ENCODE data around the gene ALPK3. TPM values are rescaled to one million over a fixed set of nuclear protein-coding genes. Genes with fewer than 3 reads are reported as not detected.

Gene ALPK3
- total RNA-seq, 2 experiments from 2014 or later: 0.05 TPM

- CTCF ChIA-PET: interaction anchor here (1.3 kb wide), 1 partner anchor 20 kb away, joined by 3 read pairs; no protein-coding TSS in a partner anchor
- intact Hi-C loops (cut with DNase I, micrococcal nuclease): loop anchor here in 1 of 2 experiments (10.0 kb wide), 1 partner anchor 229 kb away; no protein-coding TSS in a partner anchor
- no peak for DNase-seq
Observed at GRCh38 chr15:84813435-84813834, 3.7 kb upstream of the ALPK3 start.

GRCh38 chr15:84813931-84814330 lies 3.2 kb upstream of the ALPK3 start:
- DNase-seq (no peak), ATAC-seq (no peak)
- intact Hi-C loops (cut with DNase I, micrococcal nuclease): loop anchor here in 1 of 2 experiments (10.0 kb wide), 1 partner anchor 229 kb away; no protein-coding TSS in a partner anchor
- no peak overlapping the region for H3K27ac Mint-ChIP-seq
- CTCF ChIA-PET: interaction anchor here (1.3 kb wide), 1 partner anchor 20 kb away, joined by 3 read pairs; no protein-coding TSS in a partner anchor
- H3K9me3 Mint-ChIP-seq (ENCODE audit: low read depth): no peaks in the 10 kb centered on the region
- POLR2A ChIA-PET: no interaction called here
- H3K27me3 Mint-ChIP-seq: peaks cover 10% of the 10 kb centered on the region
- H3K4me1 Mint-ChIP-seq: peaks cover 9% of the 10 kb centered on the region
- H3K36me3 Mint-ChIP-seq (ENCODE audit: low read depth): no peaks in the 10 kb centered on the region
- no peak overlapping the region for H3K4me3 Mint-ChIP-seq

More at GRCh38 chr15:84813435-84813834, 3.7 kb upstream of the ALPK3 start:
- H3K27me3 Mint-ChIP-seq: peaks cover 10% of the 10 kb centered on the region
- POLR2A ChIA-PET: no interaction called here
- no peak overlapping the region for H3K27ac Mint-ChIP-seq
- ATAC-seq: no peak
- no peaks in the 10 kb centered on the region for H3K36me3 Mint-ChIP-seq (ENCODE audit: low read depth)
- no peaks in the 10 kb centered on the region for H3K9me3 Mint-ChIP-seq (ENCODE audit: low read depth)
- peaks cover 8% of the 10 kb centered on the region for H3K4me1 Mint-ChIP-seq
- no peak overlapping the region for H3K4me3 Mint-ChIP-seq

- no peaks in the 10 kb centered on the region for H3K36me3 Mint-ChIP-seq (ENCODE audit: low read depth)
- DNase-seq: no peak
- H3K4me3 Mint-ChIP-seq: no peak overlapping the region
- H3K27me3 Mint-ChIP-seq: peaks cover 10% of the 10 kb centered on the region
- ChIA-PET CTCF (interaction anchor here (1.3 kb wide), 1 partner anchor 19 kb away, joined by 3 read pairs; no protein-coding TSS in a partner anchor), POLR2A (no interaction called here)
- no peak overlapping the region for H3K27ac Mint-ChIP-seq
- ATAC-seq: no peak
- intact Hi-C loops (cut with DNase I, micrococcal nuclease): loop anchor here in 1 of 2 experiments (10.0 kb wide), 1 partner anchor 230 kb away; no protein-coding TSS in a partner anchor
- no peaks in the 10 kb centered on the region for H3K9me3 Mint-ChIP-seq (ENCODE audit: low read depth)
- peaks cover 10% of the 10 kb centered on the region for H3K4me1 Mint-ChIP-seq
Observed at GRCh38 chr15:84814916-84815315, 2.2 kb upstream of the ALPK3 start.

GRCh38 chr15:84817466-84818081 lies 418 bp downstream of the ALPK3 start:
- CTCF ChIA-PET: interaction anchor here (0.7 to 1.5 kb wide), 4 partner anchors 8 to 216 kb away, joined by 3 to 4 read pairs (median 3); no protein-coding TSS in a partner anchor
- POLR2A ChIA-PET: no interaction called here
- Mint-ChIP-seq H3K27ac (no peak overlapping the region), H3K9me3 (ENCODE audit: low read depth) (no peaks in the 10 kb centered on the region), H3K36me3 (ENCODE audit: low read depth) (no peaks in the 10 kb centered on the region), H3K4me3 (no peak overlapping the region), H3K4me1 (peaks cover 10% of the 10 kb centered on the region), H3K27me3 (peaks cover 10% of the 10 kb centered on the region)
- intact Hi-C loops (cut with DNase I, micrococcal nuclease): loop anchor here in 1 of 2 experiments (10.0 kb wide), 1 partner anchor 233 kb away; no protein-coding TSS in a partner anchor
- no peak for DNase-seq
- ATAC-seq: peak; percentile 58

DNA sequence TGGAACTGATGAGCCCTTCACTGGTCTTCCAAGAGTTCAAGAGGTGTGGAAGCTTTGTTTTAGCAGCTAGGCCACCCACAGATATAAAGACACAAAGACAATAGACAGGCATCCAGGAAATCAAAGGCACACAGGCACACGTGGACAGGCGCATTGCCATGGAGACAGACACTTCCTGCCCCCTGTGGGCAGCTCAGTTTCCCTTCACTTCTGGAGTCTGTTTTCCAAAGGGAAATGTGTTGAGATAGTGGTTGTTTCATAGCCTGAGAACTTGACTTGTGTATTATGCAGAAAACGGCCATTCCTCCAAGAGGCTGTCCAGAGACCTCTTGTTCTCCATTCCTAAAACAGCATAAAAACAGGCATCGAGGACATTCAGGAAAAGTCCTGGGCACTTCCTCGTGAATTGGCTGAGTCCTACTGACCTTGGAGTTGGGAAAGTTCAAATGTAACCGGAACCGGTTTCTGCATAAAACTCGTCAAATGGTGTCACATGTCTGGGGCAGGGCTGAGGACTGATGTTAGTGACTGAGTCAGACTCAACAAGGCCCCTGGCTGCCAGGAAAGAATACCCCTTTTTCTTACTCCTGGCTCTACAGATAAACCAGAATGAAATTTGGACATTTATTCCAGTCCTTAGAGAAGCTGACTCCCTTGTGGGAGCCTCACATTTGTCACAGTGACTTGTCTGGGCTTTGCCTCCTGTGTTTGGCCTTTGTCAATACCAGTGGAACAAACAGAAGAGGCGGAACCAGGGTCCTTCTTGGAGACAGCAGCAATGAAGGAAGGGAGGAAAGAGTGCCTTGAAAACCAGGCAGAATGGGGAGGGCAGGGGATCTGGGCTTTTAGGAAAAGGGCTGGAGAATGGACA lies 1.3 kb downstream of the ALPK3 start:
- ATAC-seq (peak; percentile 37), DNase-seq (peak; percentile 31)
- H3K27ac Mint-ChIP-seq: no peak overlapping the region
- H3K27me3 Mint-ChIP-seq: peaks cover 10% of the 10 kb centered on the region
- no peak overlapping the region for H3K4me3 Mint-ChIP-seq
- ChIA-PET CTCF (interaction anchor here (0.7 to 1.5 kb wide), 4 partner anchors 9 to 217 kb away, joined by 3 to 4 read pairs (median 3); no protein-coding TSS in a partner anchor), POLR2A (no interaction called here)
- no peaks in the 10 kb centered on the region for H3K36me3 Mint-ChIP-seq (ENCODE audit: low read depth)
- H3K4me1 Mint-ChIP-seq: peaks cover 10% of the 10 kb centered on the region
- no peaks in the 10 kb centered on the region for H3K9me3 Mint-ChIP-seq (ENCODE audit: low read depth)
- intact Hi-C loops (cut with DNase I, micrococcal nuclease): loop anchor here in 1 of 2 experiments (10.0 kb wide), 1 partner anchor 234 kb away; no protein-coding TSS in a partner anchor

DNA sequence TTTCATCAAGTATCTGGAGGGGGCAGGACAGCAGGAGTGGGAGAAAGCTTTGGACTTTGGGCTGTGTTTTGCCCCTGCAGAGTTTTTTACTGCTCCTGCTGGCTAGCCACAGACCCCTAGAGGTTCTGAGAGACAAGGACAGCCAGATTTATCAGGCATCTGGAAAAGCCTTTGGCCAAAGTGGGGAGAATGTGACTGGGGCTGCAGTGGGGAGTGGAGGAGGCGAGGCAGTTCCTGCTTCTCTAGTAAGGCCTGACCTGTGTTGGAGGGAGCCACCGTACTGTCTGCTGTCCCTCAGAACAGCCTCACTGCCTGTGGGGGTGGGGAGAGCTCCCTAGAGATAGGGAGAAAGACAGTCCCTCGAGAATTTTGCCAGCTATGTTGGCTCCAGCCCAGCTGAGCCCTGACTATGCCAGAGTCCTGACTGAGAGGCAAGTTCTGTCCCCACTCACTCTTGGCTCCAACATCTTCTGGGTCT lies 2.2 kb downstream of the ALPK3 start:
- no peak for ATAC-seq
- ChIA-PET POLR2A (no interaction called here), CTCF (interaction anchor here (0.7 kb wide), 2 partner anchors 27 to 34 kb away, joined by 3 read pairs; no protein-coding TSS in a partner anchor)
- Mint-ChIP-seq H3K27ac (no peak overlapping the region), H3K4me1 (peaks cover 10% of the 10 kb centered on the region), H3K36me3 (ENCODE audit: low read depth) (no peaks in the 10 kb centered on the region), H3K4me3 (no peak overlapping the region), H3K27me3 (peaks cover 10% of the 10 kb centered on the region), H3K9me3 (ENCODE audit: low read depth) (no peaks in the 10 kb centered on the region)
- intact Hi-C loops (cut with DNase I, micrococcal nuclease): loop anchor here in 1 of 2 experiments (10.0 kb wide), 1 partner anchor 235 kb away; no protein-coding TSS in a partner anchor
- DNase-seq: no peak

- Mint-ChIP-seq H3K4me1 (peaks cover 10% of the 10 kb centered on the region), H3K36me3 (ENCODE audit: low read depth) (no peaks in the 10 kb centered on the region), H3K27ac (no peak overlapping the region), H3K9me3 (ENCODE audit: low read depth) (no peaks in the 10 kb centered on the region), H3K27me3 (peaks cover 10% of the 10 kb centered on the region), H3K4me3 (no peak overlapping the region)
- POLR2A ChIA-PET: interaction anchor here (0.6 kb wide), 1 partner anchor 49 kb away, joined by 4 read pairs; no protein-coding TSS in a partner anchor
- intact Hi-C loops (cut with DNase I, micrococcal nuclease): loop anchor here in 1 of 2 experiments (10.0 kb wide), 1 partner anchor 235 kb away; no protein-coding TSS in a partner anchor
- DNase-seq (no peak), ATAC-seq (no peak)
- CTCF ChIA-PET: interaction anchor here (0.7 kb wide), 2 partner anchors 26 to 33 kb away, joined by 3 read pairs; no protein-coding TSS in a partner anchor
Observed at GRCh38 chr15:84819791-84820190, 2.6 kb downstream of the ALPK3 start.

DNA sequence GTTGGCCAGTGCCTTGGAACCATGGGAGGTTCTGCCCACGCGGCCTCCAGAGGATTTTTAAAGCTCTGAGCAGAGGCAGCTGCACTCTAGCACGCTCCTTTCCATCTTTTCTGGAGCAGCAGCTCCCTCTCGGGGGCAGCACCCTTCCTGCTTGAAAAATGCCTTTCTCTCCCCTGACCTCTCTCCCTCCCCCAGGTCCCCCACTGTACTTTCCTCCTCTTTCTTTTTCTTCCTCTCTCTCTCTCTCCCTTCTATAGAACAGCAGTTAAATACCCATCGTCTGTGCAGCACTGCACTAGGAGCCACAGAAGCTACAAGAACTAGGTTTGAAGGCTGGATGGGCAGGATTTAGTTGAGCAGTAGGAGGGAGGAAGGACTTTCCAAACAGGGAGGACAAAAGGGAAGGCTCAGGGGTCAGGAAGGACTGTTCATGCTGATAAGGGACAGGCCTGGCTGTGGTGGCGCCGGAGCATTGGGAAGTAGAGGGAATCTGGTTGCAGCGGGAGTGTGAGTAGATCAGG lies 4.4 kb downstream of the ALPK3 start:
- ATAC-seq (no peak), DNase-seq (no peak)
- Mint-ChIP-seq H3K4me3 (no peak overlapping the region), H3K9me3 (ENCODE audit: low read depth) (no peaks in the 10 kb centered on the region), H3K27ac (no peak overlapping the region), H3K4me1 (peaks cover 9% of the 10 kb centered on the region), H3K27me3 (peaks cover 2% of the 10 kb centered on the region), H3K36me3 (ENCODE audit: low read depth) (no peaks in the 10 kb centered on the region)
- POLR2A ChIA-PET: interaction anchor here (0.6 kb wide), 2 partner anchors 166 to 197 kb away, joined by 3 read pairs; no protein-coding TSS in a partner anchor
- intact Hi-C loops (cut with DNase I, micrococcal nuclease): no loop called here
- CTCF ChIA-PET: interaction anchor here (0.6 to 1.4 kb wide), 5 partner anchors 10 to 482 kb away, joined by 3 to 5 read pairs (median 3); no protein-coding TSS in a partner anchor

GRCh38 chr15:84822653-84823281 lies 5.6 kb downstream of the ALPK3 start:
- ATAC-seq (no peak), DNase-seq (no peak)
- ChIA-PET POLR2A (no interaction called here), CTCF (interaction anchor here (0.8 to 1.7 kb wide), 3 partner anchors 15 to 481 kb away, joined by 3 to 4 read pairs (median 3); no protein-coding TSS in a partner anchor)
- no peaks in the 10 kb centered on the region for H3K27me3 Mint-ChIP-seq
- no peak overlapping the region for H3K4me3 Mint-ChIP-seq
- H3K36me3 Mint-ChIP-seq (ENCODE audit: low read depth): no peaks in the 10 kb centered on the region
- H3K4me1 Mint-ChIP-seq: peaks cover 8% of the 10 kb centered on the region
- intact Hi-C loops (cut with DNase I, micrococcal nuclease): no loop called here
- H3K27ac Mint-ChIP-seq: no peak overlapping the region
- no peaks in the 10 kb centered on the region for H3K9me3 Mint-ChIP-seq (ENCODE audit: low read depth)

GRCh38 chr15:84823282-84823878 lies 6.2 kb downstream of the ALPK3 start:
- intact Hi-C loops (cut with DNase I, micrococcal nuclease): no loop called here
- CTCF ChIA-PET: interaction anchor here (1.3 to 1.7 kb wide), 2 partner anchors 15 to 105 kb away, joined by 3 to 4 read pairs; no protein-coding TSS in a partner anchor
- ATAC-seq (no peak), DNase-seq (no peak)
- no peaks in the 10 kb centered on the region for H3K27me3 Mint-ChIP-seq
- H3K9me3 Mint-ChIP-seq (ENCODE audit: low read depth): no peaks in the 10 kb centered on the region
- H3K36me3 Mint-ChIP-seq (ENCODE audit: low read depth): no peaks in the 10 kb centered on the region
- POLR2A ChIA-PET: no interaction called here
- no peak overlapping the region for H3K27ac Mint-ChIP-seq
- H3K4me1 Mint-ChIP-seq: peaks cover 2% of the 10 kb centered on the region
- H3K4me3 Mint-ChIP-seq: no peak overlapping the region
